NT2/D1 (cell line): ENCODE data around the gene SRP19.

Source experiments
- SUZ12 ChIP-seq: IDR thresholded peaks from 2 replicates; pipeline ENCODE4 v1.6.1; 2011; ENCODE audit not compliant: insufficient read length, insufficient read depth; ENCODE audit errors: extremely low read depth
- ZNF274 ChIP-seq: IDR thresholded peaks from 2 replicates; pipeline ENCODE4 v1.6.1; 2011; ENCODE audit warnings: mild to moderate bottlenecking, low read depth, low read length

- TF ChIP-seq ZNF274 (no peak), SUZ12 (no peak)
Observed at GRCh38 chr5:112869948-112870347, 8.9 kb downstream of the SRP19 start.
